AG04449 (cell line): ENCODE results near the gene EDEM3.

ENCODE experiments used
- CTCF ChIA-PET: fragments of 350-600 bp; formaldehyde crosslinking; extraction: SDS; loops from one replicate; lab custom pipeline; 2021; ENCODE audit warnings: antibody characterized with exemption; lab: Yijun Ruan, JAX
- POLR2A ChIA-PET: fragments of 400-600, 350-600 bp; formaldehyde crosslinking; extraction: SDS; loops from one replicate; lab custom pipeline; 2020; ENCODE audit warnings: antibody characterized with exemption, inconsistent platforms; lab: Yijun Ruan, JAX
- DNase-seq: peaks from one replicate; pipeline ENCODE4 v3.0.0-alpha.2; 2010; ENCODE audit warnings: low read depth, low spot score
- H3K4me3 ChIP-seq: 2 replicates; pipeline ENCODE4 v1.5.1; 2011; ENCODE audit warnings: low read depth, mild to moderate bottlenecking, control low read depth, low read length
- CTCF ChIP-seq: IDR thresholded peaks from one replicate; pipeline ENCODE4 v1.5.1; 2011; ENCODE audit warnings: mild to moderate bottlenecking, moderate library complexity, low read length, control low read depth, inconsistent platforms; ENCODE audit not compliant: insufficient read depth; ENCODE audit errors: missing control alignments

EDEM3 gene

GRCh38 chr1:184656221-184656620 lies 98.4 kb downstream of the EDEM3 start:
- POLR2A ChIA-PET, result no interaction called here
- TF ChIP-seq CTCF, result no peak
- CTCF ChIA-PET, result interaction anchor here (7.5 kb wide), 1 partner anchor 9 kb away, joined by 62 read pairs; no protein-coding TSS in a partner anchor
- DNase-seq, result no peak
- no peak overlapping the region for H3K4me3 ChIP-seq

- no peak for TF ChIP-seq CTCF
- POLR2A ChIA-PET, result no interaction called here
- no peak overlapping the region for H3K4me3 ChIP-seq
- CTCF ChIA-PET, result interaction anchor here (7.5 kb wide), 1 partner anchor 10 kb away, joined by 62 read pairs; no protein-coding TSS in a partner anchor
- DNase-seq, result no peak
Observed at GRCh38 chr1:184655185-184655584, 99.5 kb downstream of the EDEM3 start.

GRCh38 chr1:184650177-184650866 lies 104.3 kb downstream of the EDEM3 start:
- CTCF ChIA-PET, result interaction anchor here (2.2 to 7.5 kb wide), 2 partner anchors 10 to 15 kb away, joined by 6 to 62 read pairs; no protein-coding TSS in a partner anchor
- POLR2A ChIA-PET, result no interaction called here
- no peak overlapping the region for H3K4me3 ChIP-seq
- DNase-seq, result no peak
- TF ChIP-seq CTCF, result no peak

GRCh38 chr1:184649451-184649888 lies 105.2 kb downstream of the EDEM3 start:
- H3K4me3 ChIP-seq, result no peak overlapping the region
- ChIA-PET POLR2A (no interaction called here), CTCF (interaction anchor here (7.5 kb wide), 1 partner anchor 15 kb away, joined by 62 read pairs; no protein-coding TSS in a partner anchor)
- no peak for DNase-seq
- no peak for TF ChIP-seq CTCF

- no peak for TF ChIP-seq CTCF
- no peak overlapping the region for H3K4me3 ChIP-seq
- CTCF ChIA-PET, result no interaction called here
- POLR2A ChIA-PET, result no interaction called here
- DNase-seq, result no peak
Observed at GRCh38 chr1:184648856-184649201, 105.8 kb downstream of the EDEM3 start.

- H3K4me3 ChIP-seq, result no peak overlapping the region
- CTCF ChIA-PET, result no interaction called here
- no peak for TF ChIP-seq CTCF
- DNase-seq, result no peak
- POLR2A ChIA-PET, result no interaction called here
Observed at GRCh38 chr1:184648160-184648855, 106.3 kb downstream of the EDEM3 start.
